SHP77 treated with DMSO at 0.1 percent for 48 hours (cell line): ENCODE data around the gene IGF2R.

Experiments
- DNase-seq: peaks from one replicate; lab custom pipeline; 2025; lab: John Stamatoyannopoulos, UW

IGF2R gene

GRCh38 chr6:160049346-160049745 lies 80.5 kb downstream of the IGF2R start:
- DNase-seq, result no peak

- DNase-seq, result no peak
These were observed 81.1 kb downstream of the IGF2R start for GRCh38 chr6:160050022-160050421.

- DNase-seq, result no peak
These were observed 82.5 kb downstream of the IGF2R start for GRCh38 chr6:160051390-160051789.

- DNase-seq, result no peak
These were observed 85.4 kb downstream of the IGF2R start for GRCh38 chr6:160054271-160054670.

GRCh38 chr6:160054913-160055312 lies 86.0 kb downstream of the IGF2R start:
- DNase-seq, result no peak

GRCh38 chr6:160055378-160055777 lies 86.5 kb downstream of the IGF2R start:
- DNase-seq, result no peak

GRCh38 chr6:160055813-160056212 lies 86.9 kb downstream of the IGF2R start:
- no peak for DNase-seq

GRCh38 chr6:160057080-160057479 lies 88.2 kb downstream of the IGF2R start:
- no peak for DNase-seq

GRCh38 chr6:160058603-160059215 lies 89.8 kb downstream of the IGF2R start:
- DNase-seq, result no peak

GRCh38 chr6:160060221-160060620 lies 91.3 kb downstream of the IGF2R start:
- DNase-seq, result no peak

GRCh38 chr6:160060920-160061447 lies 92.1 kb downstream of the IGF2R start:
- no peak for DNase-seq

- no peak for DNase-seq
These were observed 95.0 kb downstream of the IGF2R start for GRCh38 chr6:160063771-160064413.

- no peak for DNase-seq
These were observed 96.3 kb downstream of the IGF2R start for GRCh38 chr6:160065200-160065599.

- DNase-seq, result no peak
These were observed 98.7 kb downstream of the IGF2R start for GRCh38 chr6:160067564-160067963.

GRCh38 chr6:160068346-160068745 lies 99.5 kb downstream of the IGF2R start:
- DNase-seq, result no peak

- no peak for DNase-seq
These were observed 100.2 kb downstream of the IGF2R start for GRCh38 chr6:160069050-160069454.

- no peak for DNase-seq
These were observed 100.6 kb downstream of the IGF2R start for GRCh38 chr6:160069459-160069858.

- no peak for DNase-seq
These were observed 101.5 kb downstream of the IGF2R start for GRCh38 chr6:160070427-160070826.

- no peak for DNase-seq
These were observed 101.9 kb downstream of the IGF2R start for GRCh38 chr6:160070831-160071230.

GRCh38 chr6:160071805-160072690 lies 103.2 kb downstream of the IGF2R start:
- DNase-seq, result no peak

GRCh38 chr6:160073272-160073671 lies 104.4 kb downstream of the IGF2R start:
- DNase-seq, result no peak

- DNase-seq, result no peak
These were observed 107.1 kb downstream of the IGF2R start for GRCh38 chr6:160076009-160076408.

GRCh38 chr6:160077024-160077423 lies 108.1 kb downstream of the IGF2R start:
- DNase-seq, result no peak
